ENCODE results near the gene PTPN3.
A peak's percentile ranks its signal among the peaks of the same experiment; 100 is the strongest.
"Not testable (repeated sequence)": the region's sequence is repeated elsewhere in the genome, so short reads cannot be mapped to it uniquely, and the experiment has no call there.

PTPN3 gene, protein sequence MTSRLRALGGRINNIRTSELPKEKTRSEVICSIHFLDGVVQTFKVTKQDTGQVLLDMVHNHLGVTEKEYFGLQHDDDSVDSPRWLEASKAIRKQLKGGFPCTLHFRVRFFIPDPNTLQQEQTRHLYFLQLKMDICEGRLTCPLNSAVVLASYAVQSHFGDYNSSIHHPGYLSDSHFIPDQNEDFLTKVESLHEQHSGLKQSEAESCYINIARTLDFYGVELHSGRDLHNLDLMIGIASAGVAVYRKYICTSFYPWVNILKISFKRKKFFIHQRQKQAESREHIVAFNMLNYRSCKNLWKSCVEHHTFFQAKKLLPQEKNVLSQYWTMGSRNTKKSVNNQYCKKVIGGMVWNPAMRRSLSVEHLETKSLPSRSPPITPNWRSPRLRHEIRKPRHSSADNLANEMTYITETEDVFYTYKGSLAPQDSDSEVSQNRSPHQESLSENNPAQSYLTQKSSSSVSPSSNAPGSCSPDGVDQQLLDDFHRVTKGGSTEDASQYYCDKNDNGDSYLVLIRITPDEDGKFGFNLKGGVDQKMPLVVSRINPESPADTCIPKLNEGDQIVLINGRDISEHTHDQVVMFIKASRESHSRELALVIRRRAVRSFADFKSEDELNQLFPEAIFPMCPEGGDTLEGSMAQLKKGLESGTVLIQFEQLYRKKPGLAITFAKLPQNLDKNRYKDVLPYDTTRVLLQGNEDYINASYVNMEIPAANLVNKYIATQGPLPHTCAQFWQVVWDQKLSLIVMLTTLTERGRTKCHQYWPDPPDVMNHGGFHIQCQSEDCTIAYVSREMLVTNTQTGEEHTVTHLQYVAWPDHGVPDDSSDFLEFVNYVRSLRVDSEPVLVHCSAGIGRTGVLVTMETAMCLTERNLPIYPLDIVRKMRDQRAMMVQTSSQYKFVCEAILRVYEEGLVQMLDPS

DNA sequence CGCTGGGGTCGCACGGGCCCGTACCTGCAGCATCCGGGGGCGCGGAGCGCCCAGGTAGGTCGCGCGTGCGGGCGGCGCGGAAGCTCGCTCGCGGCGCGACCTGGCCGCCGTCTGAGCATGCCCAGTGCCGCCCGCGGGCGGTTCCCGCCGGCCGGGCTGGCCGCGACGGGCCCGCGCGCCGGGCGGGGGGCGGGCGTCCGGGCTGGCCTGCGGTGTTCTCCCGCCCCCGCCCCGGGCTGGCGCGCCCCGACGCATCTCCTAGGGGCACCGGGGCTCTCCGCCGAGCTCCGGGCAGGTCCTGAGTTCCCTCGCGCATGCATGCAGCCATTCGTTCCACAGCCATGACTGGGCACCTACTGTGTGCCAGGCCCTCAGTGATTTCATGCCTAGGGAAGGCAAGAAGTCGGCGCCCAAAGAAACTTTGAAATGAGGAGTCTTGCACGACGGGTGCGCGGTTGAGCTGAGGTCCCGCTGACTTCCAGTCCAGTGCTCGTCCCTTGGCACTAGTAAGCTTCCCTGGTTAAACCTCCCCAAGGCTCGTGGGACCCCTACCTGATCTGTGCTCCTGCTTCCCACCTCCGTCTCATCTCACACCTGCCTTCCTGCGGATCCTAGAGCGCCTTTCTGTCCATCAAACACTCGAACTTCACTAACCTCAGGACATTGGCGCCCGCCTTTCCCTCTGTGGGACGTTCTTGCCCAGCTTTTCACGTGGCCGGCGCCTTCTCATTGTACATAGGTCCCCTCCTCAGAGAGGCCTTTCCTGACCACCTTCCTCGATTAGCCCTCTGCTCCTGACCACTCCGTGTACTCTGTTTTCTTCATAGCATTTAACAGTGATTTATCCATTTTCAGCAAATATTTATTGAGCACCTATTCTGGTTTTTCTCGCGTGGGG lies at the start of gene PTPN3:
PTPN3 (minus strand) TSS at position 113 of the 898 bp plus-strand sequence. CDS start 34,873 bp downstream, outside the sequence.
- DNase-seq (ENCODE audit: low read depth in 4 of 4, low spot score in 1 of 4), result no peak

DNA sequence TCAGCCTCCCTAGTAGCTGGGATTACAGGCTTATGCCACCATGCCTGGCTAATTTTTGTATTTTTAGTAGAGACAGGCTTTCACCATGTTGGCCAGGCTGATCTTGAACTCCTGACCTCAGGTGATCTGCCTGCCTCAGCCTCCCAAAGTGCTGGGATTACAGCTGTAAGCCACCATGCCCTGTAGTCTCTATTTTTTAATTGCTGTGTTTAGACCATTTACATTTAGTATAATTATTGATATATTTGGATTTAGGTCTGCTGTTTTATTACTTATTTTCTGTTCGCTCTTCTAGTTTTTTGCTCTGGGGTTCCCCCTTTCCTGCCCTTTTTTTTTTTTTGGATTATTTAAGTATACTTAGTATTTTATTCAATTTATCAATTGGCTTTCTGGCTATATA lies 46.8 kb upstream of the PTPN3 start:
- not testable (repeated sequence) for DNase-seq (ENCODE audit: low read depth in 4 of 4, low spot score in 1 of 4)

DNA sequence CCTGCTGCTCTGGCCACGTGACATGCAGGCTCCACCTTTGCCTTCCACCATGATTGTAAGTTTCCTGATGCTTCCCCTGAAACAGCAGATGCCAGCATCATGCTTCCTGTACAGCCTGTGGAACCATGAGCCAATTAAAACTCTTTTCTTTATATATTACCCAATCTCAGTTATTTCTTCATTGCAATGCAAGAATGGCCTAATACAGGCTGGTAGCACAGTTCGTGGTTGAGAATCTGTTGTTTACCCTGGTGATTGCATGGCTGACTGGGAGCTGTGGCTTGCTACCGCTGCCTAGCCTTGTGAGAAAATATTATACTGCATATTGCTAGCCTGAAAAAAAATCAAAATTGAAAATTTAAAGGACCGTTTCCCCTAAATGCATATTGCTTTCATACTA lies 44.8 kb upstream of the PTPN3 start:
- DNase-seq (ENCODE audit: low read depth in 4 of 4, low spot score in 1 of 4), result no peak

DNA sequence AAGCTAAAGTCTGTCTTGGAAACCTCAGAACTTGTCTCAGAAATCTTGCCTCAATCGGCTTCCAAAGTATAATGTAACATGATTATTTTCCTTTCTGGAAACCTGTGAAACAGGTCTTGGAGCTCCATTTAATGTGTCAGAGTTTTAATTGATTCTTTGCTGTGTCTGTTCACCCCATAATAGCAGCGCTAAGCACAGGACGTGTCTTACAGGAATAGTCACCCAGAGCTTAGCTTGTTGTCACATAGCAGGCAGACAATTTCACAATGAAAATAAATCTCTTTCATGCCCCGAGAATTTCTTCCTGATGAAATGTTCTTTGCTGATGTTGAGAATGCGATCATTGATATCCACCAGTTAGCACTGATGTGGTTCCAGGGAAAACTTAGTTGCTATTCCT lies 40.2 kb upstream of the PTPN3 start:
- DNase-seq (ENCODE audit: low read depth in 4 of 4, low spot score in 1 of 4), result no peak

DNA sequence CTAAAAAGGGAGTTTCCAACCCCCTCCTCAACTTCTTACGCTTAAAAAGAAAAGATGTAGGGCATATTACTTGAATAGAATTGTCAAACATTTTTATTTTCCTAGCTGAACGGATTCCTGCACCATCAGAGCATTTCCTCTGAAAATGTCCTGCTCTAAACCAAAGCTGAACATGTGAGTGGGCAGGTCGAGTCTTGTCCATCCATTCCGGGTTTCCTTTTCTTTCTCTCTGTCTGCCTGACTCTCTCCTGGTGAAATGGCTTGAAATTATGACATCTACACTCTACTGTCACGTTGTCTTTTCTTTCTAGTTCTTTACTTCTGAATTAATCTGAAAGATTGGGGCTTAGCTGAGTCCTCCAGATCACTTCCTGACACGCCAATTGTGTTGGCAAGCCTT lies 39.2 kb upstream of the PTPN3 start:
- no peak for DNase-seq (ENCODE audit: low read depth in 4 of 4, low spot score in 1 of 4)

DNA sequence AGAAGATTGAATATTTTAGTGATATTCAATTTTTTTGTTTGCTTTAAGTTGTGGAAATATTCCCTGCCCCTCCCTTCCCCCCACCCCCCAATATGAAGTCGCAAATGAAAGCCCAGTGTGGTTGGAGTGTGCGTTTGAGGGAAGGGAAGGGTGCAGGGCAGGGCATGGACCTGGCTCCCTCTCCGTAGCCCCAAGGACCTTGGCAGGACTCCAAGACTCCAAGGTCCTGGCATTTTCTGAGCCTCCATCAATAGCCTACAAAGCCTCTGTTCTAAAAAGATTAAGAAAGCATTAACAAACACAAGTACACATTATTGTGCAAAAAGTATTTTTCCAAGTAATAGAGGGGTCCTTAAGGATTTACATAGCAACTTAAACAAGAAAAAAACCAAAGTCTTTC lies 38.8 kb upstream of the PTPN3 start:
- no peak for DNase-seq (ENCODE audit: low read depth in 4 of 4, low spot score in 1 of 4)

DNA sequence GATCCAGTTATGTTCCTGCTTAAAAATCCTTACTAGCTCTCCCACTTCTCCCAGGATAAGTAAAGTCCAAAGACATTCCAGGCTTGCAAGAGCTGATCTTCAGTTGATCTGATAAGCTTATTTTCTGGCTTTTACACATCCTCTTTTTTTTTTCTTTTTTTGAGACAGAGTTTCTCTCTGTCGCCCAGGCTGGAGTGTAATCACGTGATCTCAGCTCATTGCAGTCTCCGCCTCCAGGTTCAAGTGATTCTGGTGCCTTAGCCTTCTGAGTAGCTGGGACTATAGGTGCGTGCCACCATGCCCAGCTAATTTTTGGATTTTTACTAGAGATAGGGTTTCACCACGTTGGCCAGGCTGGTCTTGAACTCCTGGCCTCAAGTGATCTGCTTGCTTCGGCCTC lies 37.3 kb upstream of the PTPN3 start:
- DNase-seq (ENCODE audit: low read depth in 4 of 4, low spot score in 1 of 4), result no peak

DNA sequence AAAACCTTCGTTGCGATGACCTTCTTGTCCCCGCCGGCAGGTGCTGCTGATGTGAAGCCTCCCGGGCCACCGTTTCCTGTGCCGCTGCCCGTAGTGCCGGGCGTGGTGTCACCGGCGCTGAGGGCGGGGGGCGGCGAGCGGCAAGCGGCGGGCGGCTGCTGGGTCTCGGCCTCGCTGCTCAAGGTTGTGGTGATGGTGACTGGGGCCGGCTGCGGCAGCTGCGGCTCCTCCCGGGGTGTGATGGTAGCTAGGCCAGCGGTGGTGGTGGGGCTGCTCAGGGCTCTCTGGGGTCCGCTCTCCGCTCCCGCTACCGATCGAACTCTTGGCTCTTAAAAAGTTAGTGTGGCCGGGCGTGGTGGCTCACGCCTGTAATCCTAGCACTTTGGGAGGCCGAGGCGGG lies 36.0 kb upstream of the PTPN3 start:
- DNase-seq (ENCODE audit: low read depth in 4 of 4, low spot score in 1 of 4), result no peak

DNA sequence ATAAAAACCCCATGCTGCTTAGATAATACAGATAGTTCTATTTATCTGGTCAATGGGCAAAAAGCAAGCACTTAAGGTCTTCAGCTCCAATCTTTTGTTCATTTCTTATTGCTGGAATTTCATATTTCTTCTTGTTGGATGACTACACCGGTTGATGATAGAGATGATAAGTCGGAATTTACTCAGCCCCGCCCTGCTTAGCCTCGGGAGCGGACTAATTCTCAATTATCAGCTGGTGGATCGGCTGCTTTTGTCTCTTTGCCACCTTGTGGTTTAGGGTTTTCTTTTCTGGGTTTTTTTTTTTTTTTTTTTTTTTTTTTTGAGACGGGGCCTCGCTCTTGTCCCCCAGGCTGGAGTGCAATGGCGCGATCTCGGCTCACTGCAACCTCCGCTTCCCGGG lies 34.5 kb upstream of the PTPN3 start:
- DNase-seq (ENCODE audit: low read depth in 4 of 4, low spot score in 1 of 4), result not testable (repeated sequence)

DNA sequence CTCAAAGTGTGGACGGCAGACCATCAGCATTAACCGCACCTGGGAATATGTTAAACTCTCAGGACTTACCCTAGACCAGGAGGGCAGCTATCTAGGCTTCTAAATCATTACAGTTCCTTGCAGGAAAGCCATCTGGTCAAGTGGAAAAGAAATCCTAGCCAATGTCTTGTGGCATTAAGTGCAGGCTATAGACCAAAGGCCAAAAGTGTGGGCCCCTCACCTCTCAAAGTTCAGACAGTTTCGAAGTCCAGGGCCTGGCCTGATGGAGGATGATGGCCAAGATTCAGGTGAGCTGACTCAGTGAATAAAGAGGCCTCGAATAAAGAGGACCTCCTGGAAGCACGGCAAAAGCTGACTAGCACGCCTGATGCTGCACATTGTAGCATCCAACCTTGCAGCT lies 24.0 kb upstream of the PTPN3 start:
- DNase-seq (ENCODE audit: low read depth in 4 of 4, low spot score in 1 of 4), result no peak

DNA sequence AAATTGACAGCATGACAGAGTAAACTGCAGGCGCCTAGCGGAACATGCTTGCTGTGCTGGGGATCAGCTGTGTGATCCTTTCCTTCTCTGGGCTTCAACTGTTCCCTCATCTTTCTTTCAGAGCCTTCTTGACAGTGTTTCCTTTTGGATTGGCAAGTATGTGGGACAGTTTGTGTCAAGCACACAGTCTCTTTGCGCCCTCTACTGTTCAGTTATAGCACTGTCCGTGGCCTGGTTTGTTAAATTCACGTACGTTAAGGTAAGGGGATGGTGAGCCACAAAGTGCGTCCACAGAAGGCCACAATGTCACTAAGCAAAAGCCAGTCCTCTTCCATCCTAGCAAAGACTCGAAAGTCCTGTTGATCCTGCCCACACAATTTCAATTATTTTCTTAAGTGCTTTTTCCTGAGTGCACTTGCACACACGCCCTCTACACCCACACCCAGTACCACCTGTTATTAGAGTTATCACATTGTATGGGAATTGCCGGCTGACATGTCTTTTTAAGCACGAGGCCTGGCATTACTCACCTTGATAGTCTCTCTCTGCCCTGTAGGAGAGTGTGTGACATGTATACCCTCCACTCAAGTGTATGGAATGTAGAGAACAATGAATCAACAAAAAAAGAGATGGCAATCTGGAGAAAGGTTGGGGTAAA lies 22.5 kb upstream of the PTPN3 start:
- peak in 2 of 4 experiments; percentile 20 to 25 for DNase-seq (ENCODE audit: low read depth in 4 of 4, low spot score in 1 of 4)

DNA sequence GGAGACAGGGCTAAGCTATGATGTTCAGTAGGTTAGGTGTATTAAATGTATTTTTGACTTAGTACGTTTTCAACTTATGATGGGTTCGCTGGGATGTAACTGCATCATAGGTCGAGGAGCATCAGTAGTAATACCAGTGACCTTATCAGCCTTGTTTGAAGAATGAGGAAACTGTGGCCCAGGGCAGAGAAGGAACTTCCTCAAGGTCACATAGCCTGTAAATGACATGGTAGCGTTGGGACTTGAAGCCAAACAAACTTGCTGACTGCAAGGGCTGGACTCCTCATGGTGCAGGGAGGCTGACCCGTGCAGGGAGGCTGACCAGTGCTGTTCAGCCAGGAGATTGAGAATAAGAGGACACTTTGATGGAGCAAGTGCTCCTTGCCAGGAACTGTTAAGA lies 21.3 kb upstream of the PTPN3 start:
- no peak for DNase-seq (ENCODE audit: low read depth in 4 of 4, low spot score in 1 of 4)

DNA sequence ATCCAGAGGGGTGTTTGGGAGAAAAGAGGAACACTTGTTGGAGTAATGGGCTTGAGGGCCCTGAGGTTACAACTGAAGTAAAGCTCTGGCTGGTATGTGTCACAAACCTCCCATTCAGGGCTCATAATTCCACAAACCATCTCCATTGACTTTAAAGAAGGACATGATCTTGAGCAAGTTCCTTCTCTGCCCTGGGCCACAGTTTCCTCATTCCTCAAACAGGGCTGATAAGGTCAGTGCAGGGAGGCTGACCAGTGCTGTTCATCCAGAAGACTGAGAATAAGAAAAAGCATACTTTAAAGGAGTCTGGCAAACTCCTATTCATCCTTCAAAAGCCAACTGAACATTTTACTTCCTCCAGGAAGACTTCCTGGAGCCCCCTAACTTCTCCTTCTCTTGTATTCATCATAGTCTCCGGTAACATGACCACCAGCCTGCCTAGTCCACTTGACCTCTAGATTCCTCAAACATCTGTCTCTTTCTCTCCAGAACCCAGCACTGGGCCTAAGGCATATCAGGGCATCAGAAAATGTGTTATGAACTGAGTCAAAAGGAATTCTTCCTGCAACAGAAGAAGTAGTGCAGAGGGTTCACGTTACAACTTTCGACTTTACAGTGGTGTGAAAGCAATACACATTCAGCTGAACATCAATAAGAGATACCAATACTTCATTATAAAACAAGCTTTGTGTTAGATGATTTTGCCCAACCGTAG lies 20.7 kb upstream of the PTPN3 start:
- no peak for DNase-seq (ENCODE audit: low read depth in 4 of 4, low spot score in 1 of 4)

DNA sequence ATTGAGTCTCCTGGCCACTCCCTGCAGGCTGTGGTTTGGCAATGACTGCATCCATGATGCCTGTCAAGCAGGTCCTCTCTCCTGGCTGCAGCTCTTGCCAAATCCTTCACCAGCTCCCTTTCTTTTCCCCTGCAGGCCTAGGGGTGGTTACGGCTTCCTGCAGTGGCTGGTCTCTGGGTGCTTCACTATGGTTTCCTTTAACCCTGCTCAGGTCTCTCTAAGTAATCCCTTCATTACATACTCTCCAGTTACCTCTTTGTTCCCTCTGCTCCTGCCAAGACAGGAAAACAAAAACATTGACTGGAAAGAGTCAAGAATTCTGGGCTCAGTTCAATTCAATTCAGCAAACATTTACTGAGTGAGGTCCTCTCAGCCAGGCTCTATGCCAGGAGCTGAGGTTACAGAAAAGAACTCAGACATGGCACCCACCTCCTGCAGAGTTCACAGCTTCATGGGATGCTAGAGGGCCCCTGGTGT lies 19.8 kb upstream of the PTPN3 start:
- DNase-seq (ENCODE audit: low read depth in 4 of 4, low spot score in 1 of 4), result no peak

DNA sequence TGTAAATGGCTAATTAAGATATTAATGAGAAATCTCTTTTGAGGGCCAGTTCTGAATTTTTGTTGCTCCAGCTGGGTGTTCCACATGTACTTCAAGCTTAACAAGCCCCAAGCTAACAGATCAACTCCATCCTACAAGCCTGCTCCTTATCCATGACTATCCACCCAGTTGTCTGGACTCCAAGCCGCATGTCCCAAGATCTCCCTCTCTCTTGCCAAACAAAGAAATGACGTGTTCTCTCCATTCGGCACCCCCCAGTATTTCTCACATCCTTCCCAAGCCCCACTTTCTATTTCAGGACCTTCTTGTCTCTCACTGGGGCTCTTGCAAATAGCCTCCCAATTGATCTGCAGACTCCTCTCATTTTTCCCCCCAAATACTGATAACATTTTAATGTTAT lies 15.8 kb upstream of the PTPN3 start:
- DNase-seq (ENCODE audit: low read depth in 4 of 4, low spot score in 1 of 4), result no peak

DNA sequence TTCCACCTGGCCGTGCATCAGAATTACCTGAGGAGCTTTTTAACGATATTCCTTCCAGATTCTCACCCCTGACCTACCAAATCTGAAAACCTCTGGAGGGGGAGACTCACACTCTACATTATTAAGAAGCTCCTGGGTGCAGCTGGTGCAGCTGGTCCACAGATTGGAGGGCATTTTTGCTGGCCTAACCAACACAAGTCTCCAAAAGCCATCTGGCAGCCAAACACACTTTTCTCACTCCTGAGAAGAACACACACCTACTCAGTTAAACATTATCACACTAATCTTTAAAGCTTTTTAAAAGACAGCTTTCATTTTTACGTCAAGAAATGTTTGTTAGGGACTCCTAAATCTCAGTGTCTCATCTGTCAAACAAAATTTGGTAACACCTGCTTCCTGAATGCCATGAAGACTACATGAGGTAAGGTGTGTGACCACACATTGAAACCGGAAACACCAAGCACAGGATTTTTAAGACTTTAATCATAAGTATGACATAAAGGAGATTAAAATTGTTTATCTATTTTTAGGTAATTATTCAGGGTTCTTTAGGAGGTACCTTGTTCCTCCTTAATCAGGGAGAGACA lies 14.2 kb upstream of the PTPN3 start:
- no peak for DNase-seq (ENCODE audit: low read depth in 4 of 4, low spot score in 1 of 4)

DNA sequence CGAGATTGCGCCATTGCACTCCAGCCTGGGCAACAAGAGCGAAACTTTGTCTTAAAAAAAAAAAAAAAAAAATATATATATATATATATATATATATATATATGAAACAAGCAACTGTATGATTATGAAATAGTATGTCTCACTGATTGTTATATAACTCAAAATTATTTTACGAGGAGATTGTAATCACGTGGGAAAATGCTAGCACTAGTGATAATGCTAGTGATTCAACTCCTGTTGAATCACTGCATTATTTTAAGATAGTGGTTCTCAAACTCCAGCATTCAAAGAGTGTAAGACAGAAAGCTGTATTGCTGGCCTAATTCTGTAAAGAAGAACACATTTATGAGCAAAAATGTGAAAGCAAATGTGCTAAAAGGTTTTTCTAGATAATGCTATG lies 12.4 kb upstream of the PTPN3 start:
- DNase-seq (ENCODE audit: low read depth in 4 of 4, low spot score in 1 of 4), result no peak

DNA sequence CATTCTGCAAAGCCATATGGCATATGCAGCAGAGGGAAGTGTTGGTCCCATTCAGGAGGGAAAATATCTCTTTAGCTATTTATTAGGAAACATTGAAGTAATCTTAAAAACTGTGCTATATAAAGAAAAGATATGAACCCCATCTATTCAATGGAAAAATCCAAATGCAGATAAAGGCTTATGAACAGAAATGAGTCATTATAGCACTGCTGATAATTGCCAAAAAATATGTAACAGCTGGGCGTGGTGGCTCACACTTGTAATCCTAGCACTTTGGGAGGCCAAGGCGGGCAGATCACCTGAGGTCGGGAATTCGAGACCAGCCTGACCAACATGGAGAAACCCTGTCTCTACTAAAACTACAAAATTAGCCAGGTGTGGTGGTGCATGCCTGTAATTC lies 11.9 kb upstream of the PTPN3 start:
- not testable (repeated sequence) for DNase-seq (ENCODE audit: low read depth in 4 of 4, low spot score in 1 of 4)

DNA sequence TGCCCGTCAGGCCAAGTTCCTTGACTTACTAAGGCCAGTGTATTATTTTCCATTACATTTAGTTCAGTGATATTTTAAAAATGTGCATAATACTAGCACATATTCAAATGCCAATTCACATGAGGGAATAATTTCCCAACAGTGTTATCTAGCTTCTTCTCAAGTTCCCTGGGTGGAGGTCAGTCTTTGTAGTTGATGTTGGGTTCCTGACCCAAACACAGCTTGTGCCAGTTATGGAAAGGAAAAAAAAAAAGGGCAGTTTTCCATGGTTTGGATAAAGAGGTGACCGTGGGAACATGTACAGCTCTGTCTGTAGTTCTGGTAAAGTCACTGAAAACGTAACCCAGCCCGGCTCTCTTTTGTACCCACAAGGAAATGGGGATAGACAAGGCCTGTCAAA lies 11.5 kb upstream of the PTPN3 start:
- DNase-seq (ENCODE audit: low read depth in 4 of 4, low spot score in 1 of 4), result no peak

DNA sequence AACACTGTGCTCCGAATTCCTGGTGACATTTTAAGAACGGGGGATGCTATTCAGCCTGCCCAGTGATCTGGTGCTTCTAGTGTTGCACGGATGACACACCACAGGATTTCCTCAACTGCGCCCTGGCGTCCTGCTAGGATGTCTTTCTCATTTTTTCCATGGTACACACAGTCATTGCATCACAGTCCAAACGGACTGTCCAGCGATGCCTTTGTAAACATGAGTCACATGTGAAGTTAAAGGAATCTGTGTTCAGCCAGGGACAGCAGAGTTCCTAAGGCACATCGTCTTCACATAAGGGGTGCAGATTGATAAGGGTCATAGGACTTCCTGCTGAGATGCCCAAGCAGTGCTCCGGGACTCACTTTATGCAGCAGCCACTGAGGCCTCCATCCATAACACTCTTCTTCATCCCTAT lies 9.3 kb upstream of the PTPN3 start:
- DNase-seq (ENCODE audit: low read depth in 4 of 4, low spot score in 1 of 4), result no peak
